WERI-Rb-1 (cell line): ENCODE measurements around the gene MAN1A2.

ENCODE experiments used
- DNase-seq: peaks from one replicate; pipeline ENCODE4 v3.0.0-alpha.2; 2020
- H3K27ac ChIP-seq: fragments of 250-450 bp; sonication (Bioruptor Pico); 2 replicates; pipeline ENCODE4 v1.5.1; 2020; ENCODE audit warnings: mild to moderate bottlenecking, moderate library complexity
- H3K27me3 ChIP-seq: fragments of 250-450 bp; sonication (Bioruptor Pico); 2 replicates; pipeline ENCODE4 v1.5.1; 2021; ENCODE audit warnings: mild to moderate bottlenecking, low read depth, moderate library complexity; ENCODE audit not compliant: insufficient read depth, severe bottlenecking
- H3K36me3 ChIP-seq: fragments of 250-450 bp; sonication (Bioruptor Pico); 2 replicates; pipeline ENCODE4 v1.5.1; 2020; ENCODE audit warnings: mild to moderate bottlenecking, moderate library complexity
- H3K4me3 ChIP-seq: 2 replicates; pipeline ENCODE4 v1.5.1; 2011; ENCODE audit warnings: low read depth, mild to moderate bottlenecking, control low read depth, low read length
- H3K9me3 ChIP-seq: fragments of 250-450 bp; sonication (Bioruptor Pico); 2 replicates; pipeline ENCODE4 v1.5.1; 2021; ENCODE audit warnings: mild to moderate bottlenecking, moderate library complexity; ENCODE audit not compliant: severe bottlenecking
- TF ChIP-seq, protein P1 (sequence below): IDR thresholded peaks from 2 replicates; pipeline ENCODE4 v1.5.1; 2011; ENCODE audit warnings: low read depth, mild to moderate bottlenecking, control low read depth, inconsistent platforms, low read length

MAN1A2 gene

DNA sequence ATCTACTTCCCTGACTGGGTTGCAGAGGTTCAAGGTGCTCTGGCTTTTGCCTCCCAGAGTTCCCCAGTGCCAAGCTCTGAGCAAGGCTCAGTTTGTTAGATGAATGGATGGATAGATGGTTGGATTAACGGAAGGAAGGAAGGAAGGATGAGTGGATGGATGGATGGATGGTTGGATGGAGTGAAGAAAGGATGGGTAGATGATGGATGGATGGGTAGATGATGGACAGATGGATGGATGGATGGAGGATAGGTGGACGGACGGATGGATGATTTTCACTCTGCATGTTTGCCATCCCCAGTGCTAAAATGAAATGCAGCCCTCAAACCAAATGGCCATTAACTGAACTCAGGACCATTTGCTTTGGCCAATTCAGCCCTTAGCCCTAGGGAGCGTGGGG is 211.2 kb downstream of the MAN1A2 start:
- H3K4me3 ChIP-seq: no peak overlapping the region
- no peaks in the 10 kb centered on the region for H3K36me3 ChIP-seq
- DNase-seq: no peak
- TF ChIP-seq, protein P1, sequence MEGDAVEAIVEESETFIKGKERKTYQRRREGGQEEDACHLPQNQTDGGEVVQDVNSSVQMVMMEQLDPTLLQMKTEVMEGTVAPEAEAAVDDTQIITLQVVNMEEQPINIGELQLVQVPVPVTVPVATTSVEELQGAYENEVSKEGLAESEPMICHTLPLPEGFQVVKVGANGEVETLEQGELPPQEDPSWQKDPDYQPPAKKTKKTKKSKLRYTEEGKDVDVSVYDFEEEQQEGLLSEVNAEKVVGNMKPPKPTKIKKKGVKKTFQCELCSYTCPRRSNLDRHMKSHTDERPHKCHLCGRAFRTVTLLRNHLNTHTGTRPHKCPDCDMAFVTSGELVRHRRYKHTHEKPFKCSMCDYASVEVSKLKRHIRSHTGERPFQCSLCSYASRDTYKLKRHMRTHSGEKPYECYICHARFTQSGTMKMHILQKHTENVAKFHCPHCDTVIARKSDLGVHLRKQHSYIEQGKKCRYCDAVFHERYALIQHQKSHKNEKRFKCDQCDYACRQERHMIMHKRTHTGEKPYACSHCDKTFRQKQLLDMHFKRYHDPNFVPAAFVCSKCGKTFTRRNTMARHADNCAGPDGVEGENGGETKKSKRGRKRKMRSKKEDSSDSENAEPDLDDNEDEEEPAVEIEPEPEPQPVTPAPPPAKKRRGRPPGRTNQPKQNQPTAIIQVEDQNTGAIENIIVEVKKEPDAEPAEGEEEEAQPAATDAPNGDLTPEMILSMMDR: no peak
- H3K9me3 ChIP-seq: no peaks in the 10 kb centered on the region
- H3K27me3 ChIP-seq: no peaks in the 10 kb centered on the region
- H3K27ac ChIP-seq: no peak overlapping the region
